GM18507 (cell line): Measurements from ENCODE around the gene PRXL2C.
"Not testable (repeated sequence)": the region's sequence is repeated elsewhere in the genome, so short reads cannot be mapped to it uniquely, and the experiment has no call there.

Experiments used
- DNase-seq: peaks from one replicate; pipeline ENCODE4 v3.0.0; 2011; ENCODE audit warnings: low read depth; ENCODE audit not compliant: insufficient read length; ENCODE audit errors: extremely low spot score
- FAIRE-seq: peaks from 2 replicates; lab custom pipeline; 2011; peaks lifted over from hg19 to GRCh38; lab: Jason Lieb, UNC

Gene PRXL2C

DNA sequence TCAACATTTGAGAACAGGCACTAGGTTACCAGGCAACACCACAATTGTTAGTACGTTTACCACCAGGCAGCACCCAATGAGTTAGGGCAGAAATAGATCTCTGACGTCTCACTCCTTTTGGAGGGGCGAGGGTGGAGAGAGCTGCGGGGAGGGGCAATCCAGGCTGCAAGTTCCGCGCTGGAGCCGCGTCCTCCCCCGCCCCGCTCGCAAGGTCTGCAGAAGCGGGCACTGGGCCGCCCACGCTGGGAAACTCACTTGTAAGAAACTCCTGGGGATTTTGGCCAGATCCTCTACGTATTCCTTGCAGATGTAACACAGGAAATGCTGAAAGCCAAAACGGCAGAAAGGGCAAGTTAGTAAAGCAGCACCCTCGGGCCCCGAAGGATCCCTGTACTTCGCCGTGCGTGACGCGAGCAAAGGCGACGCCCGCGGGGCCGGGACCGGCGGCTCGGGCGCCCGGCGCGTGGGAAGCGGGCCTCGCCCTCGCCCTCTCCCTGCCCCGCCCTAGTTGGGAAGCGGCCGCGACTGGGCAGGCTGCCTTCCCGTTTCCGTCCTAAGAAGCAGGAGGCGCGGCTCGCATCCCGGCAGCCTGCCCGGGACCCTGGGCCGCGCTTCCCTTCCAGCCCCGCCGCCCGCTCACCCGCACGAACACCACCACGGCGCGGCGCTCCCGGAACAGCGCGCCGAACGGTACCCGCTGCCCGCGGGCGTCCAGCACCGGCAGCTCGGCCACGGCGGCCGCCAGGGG is 493 bp downstream of the PRXL2C start:
- peak; percentile 21 for FAIRE-seq

DNA sequence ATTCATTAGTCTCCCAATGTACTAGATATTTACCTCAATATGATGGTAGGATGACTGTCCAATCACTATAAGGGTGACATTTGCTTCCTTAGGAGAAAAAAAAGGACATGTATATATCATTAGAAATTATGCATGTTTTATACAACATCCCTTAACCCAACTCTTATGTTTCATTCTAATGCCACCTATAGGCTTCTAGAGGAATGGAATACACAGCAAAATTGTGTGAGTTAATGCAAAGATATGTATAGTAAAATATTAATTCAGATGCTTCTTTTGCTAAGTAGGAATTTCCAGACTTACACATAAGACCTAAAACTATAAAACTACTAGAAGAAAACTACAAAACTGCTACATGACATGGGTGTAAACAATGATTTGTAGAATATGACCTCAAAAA is 3.5 kb downstream of the PRXL2C start:
- no peak for FAIRE-seq
- DNase-seq: peak; percentile 18

More for the DNA sequence above, 493 bp downstream of the PRXL2C start:
- peak; percentile 23 for DNase-seq

DNA sequence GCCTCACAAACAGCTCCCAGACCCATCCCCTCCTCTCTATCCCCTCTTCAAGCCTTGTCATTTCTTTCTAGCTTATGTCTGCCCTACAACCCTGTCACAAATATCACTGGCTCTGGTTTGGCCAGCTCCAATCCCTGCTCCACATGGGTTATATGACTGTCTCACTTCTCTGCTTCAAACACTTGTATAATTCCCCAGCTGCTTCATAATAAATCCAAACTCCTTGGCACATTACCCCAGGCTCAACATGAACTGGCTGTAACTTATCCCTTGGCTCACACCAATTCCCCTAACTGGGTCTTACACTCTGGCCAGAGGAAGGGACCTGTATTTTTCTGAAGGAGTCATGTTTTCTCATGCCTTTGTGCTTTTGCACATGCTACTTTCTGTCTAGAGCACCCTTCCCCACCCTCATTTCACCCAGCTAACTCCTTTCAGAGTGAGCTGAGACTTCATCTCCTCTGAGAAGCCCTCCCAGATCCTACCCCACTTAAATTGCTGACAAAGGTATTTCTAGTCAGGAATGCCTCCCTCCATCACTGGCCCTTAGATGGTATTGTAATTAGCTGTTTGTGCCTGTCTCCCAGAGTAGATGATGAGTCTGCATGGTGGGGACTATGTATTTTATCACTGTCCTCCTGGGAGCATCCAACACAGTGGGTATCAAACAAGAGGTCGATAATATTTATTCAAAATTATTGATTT is 5.3 kb downstream of the PRXL2C start:
- DNase-seq (no peak), FAIRE-seq (no peak)

DNA sequence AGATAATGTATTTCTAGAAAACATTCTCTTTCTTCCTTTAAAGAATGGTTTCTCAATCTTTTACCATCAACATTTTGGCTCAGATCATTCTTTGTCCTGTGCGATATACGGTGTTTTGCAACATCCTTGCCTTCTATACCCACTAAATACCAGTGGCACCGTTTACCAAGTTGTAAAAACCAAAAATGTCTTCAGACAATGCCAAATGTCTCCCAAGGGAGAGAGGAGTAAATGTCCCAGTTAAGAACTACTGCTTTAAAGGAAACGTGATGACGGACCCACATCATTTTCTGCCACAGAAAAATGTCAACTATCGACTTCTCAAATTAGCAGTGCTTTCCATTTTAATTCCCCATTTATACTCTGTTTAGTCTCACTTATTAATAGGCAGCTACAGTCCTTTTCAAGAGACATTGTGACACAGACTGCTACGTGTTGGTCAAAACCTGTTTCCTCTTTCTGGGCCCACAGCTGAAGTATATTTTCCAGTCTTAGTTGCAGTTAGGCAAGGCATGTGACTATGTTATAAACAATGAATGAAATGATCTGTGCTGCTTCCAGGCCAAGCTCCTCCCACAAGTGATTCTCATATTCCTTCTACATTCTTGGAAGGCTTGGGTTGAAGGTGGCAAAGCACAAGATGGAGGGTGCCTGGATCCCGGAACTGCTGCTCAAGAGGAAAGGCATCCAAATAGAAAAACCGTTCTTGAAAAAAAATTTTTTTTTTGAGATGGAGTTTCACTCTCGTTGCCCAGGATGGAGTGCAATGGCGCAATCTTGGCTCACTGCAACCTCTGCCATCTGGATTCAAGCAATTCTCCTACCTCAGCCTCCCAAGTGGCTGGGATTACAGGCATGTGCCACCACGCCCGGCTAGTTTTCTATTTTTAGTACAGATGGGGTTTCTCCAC is 8.8 kb downstream of the PRXL2C start:
- no peak for DNase-seq
- FAIRE-seq: no peak

DNA sequence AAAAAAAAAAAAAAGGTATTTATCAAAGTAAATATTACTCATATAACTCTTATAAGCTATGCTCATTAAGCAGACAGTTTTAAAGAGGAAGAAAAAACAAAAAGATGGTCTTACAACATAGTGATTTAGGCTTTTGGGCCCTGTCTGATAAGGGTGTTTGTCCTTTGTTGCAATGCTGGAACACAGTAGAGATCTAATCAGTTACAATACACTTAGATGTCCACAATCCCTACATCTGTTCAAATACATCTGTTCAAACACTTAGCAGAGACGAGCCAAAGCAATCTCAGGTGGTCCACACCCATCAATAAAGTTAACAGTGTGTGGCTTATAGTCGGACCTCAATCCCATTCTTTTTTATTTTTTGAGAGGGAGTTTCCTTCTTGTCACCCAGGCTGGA is 11.0 kb downstream of the PRXL2C start:
- FAIRE-seq (no peak), DNase-seq (no peak)

DNA sequence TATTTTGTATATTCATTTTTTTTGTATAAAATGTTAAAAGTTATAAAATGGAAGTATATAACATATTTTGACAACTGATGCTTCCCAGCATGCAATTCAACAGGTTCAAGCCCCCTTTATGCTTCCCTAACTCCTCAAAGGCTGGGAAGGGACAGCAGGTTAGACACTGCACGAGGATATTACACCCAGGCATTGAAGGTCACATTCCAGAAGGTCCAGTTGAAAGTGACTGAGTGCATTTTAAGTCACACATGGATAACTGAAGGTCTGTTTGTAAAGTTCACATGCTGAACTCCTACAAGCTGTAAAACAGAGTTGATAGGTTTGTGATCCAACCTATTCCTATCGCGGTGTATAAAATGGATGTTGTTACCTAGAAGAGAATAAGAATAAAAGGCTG is 13.6 kb downstream of the PRXL2C start:
- FAIRE-seq (no peak), DNase-seq (no peak)

DNA sequence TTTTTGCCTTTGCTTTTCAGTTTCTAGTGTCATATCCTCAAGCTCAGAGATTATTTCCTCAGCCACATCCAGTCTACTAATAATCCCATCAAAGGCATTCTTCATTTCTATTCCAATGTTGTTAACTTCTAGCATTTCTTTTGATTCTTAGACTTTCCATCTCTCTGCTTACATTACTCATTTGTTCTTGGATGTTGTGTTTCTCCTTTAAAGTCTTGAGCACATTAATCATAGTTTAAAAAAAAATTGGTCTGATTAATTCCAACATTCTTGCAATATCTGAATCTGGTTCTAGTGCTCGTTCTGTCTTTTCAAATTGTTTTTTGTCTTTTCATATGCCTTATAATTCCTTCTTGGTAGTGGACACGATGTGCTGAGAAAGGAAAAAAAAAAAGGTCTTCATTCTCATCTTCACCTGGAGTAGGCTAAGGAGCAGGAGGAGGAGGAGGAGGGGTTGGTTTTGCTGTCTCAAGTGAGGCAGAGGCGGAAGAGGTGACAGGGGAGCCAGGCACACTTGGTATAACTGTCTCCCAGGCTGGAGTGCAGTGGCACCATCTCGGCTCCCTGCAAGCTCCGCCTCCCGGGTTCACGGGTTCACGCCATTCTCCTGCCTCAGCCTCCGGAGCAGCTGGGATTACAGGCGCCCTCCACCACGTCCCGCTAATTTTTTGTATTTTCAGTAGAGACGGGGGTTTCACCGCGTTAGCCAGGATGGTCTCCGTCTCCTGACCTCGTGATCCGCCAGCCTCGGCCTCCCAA is 16.3 kb downstream of the PRXL2C start:
- DNase-seq (no peak), FAIRE-seq (no peak)

DNA sequence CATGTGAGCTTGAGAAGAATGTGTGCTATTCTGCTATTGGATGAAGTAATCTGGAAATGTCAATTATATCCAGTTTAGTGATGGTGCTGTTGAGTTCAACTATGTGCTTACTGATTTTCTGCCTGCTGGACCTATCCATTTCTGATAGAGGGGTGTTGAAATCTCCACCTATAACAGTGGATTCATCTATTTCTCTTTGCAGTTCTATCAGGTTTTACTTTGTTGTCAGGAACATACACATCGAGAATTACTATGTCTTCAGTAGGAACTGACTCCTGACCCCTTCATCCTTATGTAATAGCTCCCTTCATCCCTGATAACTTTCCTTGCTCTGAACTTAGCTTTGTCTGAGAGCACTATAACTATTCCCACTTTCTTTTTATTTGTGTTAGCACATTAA is 18.7 kb downstream of the PRXL2C start:
- DNase-seq (no peak), FAIRE-seq (no peak)

DNA sequence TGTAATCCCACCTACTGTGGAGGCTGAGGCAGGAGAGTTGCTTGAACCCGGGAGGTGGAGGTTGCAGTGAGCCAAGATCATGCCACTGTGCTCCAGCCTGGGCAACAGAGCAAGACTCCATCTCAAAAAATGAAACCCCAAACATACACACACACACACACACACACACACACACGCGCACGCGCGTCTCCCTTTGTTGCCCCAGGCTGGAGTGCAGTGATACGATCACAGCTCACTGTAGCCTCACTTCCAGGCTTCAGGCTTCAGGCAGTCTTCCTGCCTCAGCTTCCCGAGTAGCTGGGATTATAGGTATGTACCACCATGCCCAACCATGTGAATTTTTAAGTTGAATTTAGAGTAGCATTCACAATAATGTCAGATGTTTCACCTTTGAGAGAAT is 21.5 kb downstream of the PRXL2C start:
- FAIRE-seq, DNase-seq: not testable (repeated sequence)

DNA sequence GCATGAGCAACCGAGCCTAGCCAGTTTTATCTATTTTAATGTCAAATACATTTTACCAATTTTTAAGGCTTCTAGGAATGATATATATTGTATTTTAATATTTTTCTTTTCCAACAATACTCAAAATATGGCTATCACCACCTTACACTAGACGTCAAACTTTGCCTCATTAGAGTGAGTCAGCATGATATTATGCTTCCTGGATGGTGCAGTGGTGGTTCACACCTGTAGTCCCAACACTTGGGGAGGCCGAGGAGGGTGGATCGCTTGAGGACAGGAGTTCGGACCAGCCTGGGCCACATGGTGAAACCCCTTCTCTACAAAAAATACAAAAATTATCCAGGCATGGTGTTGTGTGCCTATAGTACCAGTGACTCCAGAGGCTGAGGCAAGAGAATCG is 28.2 kb downstream of the PRXL2C start:
- DNase-seq (no peak), FAIRE-seq (no peak)

DNA sequence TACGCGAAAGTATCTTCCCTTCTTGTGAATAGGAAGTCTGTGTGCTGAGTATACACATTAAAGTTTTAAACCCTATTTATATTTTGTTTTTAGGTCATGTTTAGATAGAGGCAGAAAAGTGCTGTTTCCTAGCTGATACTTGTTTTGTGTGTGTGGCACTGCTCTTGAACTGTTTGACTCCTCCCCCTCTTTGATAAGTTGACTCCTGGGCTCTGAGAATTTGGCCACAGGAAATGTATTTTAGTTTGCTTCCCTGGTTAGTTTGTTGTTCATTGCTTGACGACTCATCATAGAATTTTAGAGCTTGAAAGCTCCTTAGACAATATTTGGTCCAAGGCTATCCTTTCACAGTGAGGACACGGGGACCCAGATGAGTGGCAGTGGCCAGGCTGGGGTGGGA is 33.5 kb downstream of the PRXL2C start:
- no peak for FAIRE-seq

DNA sequence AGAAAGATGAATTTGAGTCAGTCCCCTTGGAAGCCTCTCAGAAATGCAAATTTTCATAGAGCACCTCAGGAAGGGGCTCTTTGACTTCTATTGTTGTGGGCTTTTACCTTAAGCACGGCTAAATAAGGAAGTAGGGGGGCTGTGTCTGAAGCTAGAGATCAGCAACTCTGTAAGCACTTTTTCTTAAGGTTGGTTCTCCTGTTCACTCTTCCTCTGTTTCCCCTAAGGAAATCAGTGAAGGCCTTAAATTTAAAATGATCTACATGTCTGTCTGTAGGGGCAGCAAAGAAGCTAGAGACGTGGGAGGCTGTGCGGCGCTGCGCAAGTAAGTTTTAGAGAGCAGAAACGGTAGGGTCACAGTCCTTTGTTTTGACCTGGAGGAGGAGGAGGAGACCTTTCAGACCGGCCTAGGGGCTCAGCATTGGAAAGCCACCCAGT is 34.3 kb downstream of the PRXL2C start:
- FAIRE-seq: no peak
- no peak for DNase-seq

More for the DNA sequence above, 33.5 kb downstream of the PRXL2C start:
- DNase-seq: no peak

DNA sequence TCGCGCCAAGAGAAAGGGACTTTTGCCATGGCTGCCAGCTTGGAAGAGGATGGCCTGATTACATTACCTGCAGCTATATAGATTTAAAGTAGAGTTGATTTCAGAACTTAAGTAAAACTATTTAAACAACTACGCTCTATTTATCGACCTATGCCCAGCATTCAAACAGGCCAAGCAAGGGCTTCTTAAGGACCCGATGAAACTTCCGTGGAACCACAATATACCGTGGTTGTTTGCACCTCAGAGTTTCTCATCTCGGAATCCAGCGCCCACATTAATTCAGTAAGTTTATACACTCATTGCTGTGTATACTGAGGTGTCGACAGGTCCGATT is 35.0 kb downstream of the PRXL2C start:
- DNase-seq (no peak), FAIRE-seq (no peak)

DNA sequence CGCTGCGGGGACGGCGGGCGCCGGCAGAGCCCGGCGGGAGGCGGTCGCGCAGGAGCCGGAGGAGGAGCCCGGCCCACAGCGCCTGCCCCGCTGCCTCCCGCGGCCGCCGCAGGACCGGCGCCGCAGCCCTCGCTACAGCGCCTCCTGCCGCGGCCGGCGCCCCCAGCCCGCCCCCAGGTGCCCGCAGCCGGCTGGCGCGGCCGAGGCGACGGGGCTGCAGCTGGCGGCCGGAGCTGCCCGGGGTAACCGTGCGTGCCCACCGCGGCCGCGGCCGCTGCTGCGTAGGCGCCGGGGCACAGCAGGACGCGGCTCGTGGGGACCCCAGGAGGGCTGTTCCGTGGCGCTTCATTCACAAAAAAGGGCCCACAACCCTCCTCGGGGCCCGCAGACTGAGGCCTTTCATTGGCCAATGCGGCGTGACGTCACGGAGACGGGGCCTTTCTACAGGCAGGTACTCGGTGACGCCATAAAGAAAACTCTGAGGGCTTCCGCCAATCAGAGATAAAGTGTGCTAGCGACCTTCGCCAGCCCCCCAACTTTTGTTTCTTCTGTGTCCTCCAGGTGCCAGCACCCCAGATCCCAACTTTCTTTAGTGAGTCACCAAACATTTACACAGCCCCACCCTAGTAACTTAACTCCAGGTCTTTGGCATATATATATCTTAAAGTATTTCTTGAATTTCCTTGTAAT is 35.5 kb downstream of the PRXL2C start, which contains the start of gene CDC14B:
TSS of gene CDC14B (minus strand) at position 353 of the 690 bp plus-strand sequence. CDS start 465 bp downstream, outside the sequence.
- DNase-seq (peak; percentile 28), FAIRE-seq (no peak)

DNA sequence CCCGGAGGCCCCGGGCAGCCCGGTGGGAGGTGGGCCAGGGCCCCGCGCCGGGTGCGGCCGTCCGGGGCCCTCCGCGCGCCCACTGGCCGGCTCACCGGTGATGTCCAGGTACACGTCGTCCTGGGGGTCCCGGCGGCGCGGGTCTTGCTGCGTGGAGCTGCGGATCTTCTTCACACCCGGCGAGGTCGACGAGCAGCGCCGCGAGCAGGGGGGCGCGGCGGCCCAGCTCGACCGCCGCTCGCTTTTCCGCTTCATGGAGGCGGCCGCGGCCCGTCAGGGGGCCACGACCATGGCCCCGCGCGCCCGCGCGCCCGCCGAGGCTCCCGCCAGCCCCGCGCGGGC is 36.0 kb downstream of the PRXL2C start:
- FAIRE-seq: no peak
- DNase-seq: no peak

DNA sequence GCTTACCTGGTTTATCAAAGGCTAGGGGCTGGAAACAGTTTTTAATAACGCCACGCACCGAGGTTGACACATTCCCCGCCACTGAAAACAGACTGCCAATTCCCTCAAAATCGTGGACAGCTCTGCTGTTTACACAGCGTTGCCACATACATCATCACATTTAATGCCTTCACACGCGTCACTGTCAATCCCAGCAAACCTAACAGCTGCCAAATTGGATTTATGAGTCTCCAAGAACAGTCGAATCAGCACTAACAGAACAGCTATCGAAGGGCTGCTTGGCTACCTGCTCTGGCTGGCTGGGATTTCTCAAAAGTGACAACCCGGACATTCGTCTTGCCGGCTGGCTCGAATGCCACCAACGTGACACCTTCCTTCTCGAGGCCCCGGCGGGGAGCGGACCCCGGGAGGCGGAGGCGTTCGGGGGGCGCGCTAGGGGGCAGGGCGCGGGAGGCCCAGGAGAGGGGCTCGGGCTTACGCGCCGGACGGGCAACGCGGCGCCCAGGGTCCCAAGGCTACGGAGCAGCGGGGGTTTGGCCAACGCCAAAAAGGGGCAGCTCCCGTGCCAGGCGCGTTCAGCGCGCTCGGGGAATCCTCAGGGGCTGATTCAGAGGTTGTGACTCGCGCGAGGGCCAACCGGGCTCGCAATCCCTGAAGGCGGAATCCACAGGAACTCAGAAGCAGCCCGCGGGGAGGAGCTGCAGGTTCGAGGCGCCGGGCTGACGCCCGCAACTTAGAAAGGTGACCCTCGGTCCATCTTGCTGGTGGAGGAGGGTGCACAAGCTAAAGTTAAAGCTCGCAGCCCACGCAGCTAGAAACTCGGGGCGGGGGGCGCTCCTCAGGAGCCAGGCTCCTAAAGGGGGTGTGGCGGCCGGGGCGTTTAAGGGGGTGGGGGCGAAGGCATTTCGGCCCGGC is 36.7 kb downstream of the PRXL2C start:
- FAIRE-seq (no peak), DNase-seq (no peak)

DNA sequence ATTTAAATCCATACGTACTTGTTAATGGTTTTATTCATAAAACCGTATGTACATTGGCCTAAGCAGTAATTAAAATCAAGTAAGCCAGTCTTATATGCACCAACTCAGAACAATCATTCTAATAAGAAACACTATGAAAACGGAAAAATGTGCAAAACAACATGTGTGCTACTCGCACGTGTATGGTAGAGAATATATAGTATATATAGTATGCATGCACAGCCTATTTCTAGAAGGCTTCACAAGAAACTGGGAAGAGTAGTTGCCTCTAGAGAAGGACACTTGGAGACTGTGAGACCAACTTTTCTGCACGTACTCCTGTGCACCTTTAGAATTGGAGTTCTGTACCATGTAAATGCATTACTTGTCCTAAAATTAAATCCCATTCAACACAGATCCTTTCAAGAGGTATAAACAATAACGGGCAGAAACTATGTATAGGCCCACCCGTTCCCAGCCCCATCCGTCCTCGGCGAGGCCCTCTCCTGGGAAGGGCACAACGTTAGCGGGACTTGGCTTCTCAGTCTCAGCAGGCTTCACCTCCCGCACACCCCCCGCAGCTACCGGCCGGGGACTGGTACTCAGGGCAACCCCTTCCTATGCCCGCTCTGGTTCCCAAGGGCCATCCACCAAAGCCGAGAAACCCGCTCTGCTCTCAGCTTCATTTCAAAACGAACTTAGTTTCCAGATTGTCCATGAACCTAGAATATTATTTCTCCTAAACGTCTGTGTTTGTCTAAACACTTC is 37.5 kb downstream of the PRXL2C start:
- no peak for DNase-seq

More for the DNA sequence above, 37.5 kb downstream of the PRXL2C start:
- FAIRE-seq: no peak
